Stimulated activated CD4-positive, alpha-beta T cell treated with anti-CD3 and anti-CD28 coated beads, Interleukin-15, amount 100 ng/mL, for 24 hours (primary cell): Measurements from ENCODE around the gene CACNG7.

Experiments
- DNase-seq: peaks from one replicate; pipeline ENCODE4 v3.0.0-alpha.2; 2020

CACNG7 gene

GRCh38 chr19:53879140-53880081, 29.7 kb upstream of the CACNG7 start:
- DNase-seq, result peak; percentile 90

- no peak for DNase-seq
These were observed 28.2 kb upstream of the CACNG7 start for GRCh38 chr19:53880711-53881481.

- peak; percentile 61 for DNase-seq
These were observed 27.3 kb upstream of the CACNG7 start, which contains the start of gene PRKCG for GRCh38 chr19:53881482-53882390. Gene PRKCG, plus strand, starts transcription at chr19:53882197. Its CDS starts 298 bp downstream, at chr19:53882495.

- no peak for DNase-seq
These were observed 26.6 kb upstream of the CACNG7 start for GRCh38 chr19:53882391-53883050.

GRCh38 chr19:53883231-53883661, 25.8 kb upstream of the CACNG7 start:
- no peak for DNase-seq

GRCh38 chr19:53883741-53884140, 25.3 kb upstream of the CACNG7 start:
- no peak for DNase-seq

- DNase-seq, result no peak
These were observed 24.8 kb upstream of the CACNG7 start for GRCh38 chr19:53884256-53884655.

- DNase-seq, result no peak
These were observed 24.0 kb upstream of the CACNG7 start for GRCh38 chr19:53885036-53885435.

GRCh38 chr19:53892301-53892980, 16.6 kb upstream of the CACNG7 start:
- DNase-seq, result no peak

GRCh38 chr19:53892981-53893325, 16.1 kb upstream of the CACNG7 start:
- no peak for DNase-seq

- no peak for DNase-seq
These were observed 14.4 kb upstream of the CACNG7 start for GRCh38 chr19:53894707-53895106.

- no peak for DNase-seq
These were observed 12.4 kb upstream of the CACNG7 start for GRCh38 chr19:53896682-53897081.

- no peak for DNase-seq
These were observed 11.6 kb upstream of the CACNG7 start for GRCh38 chr19:53897459-53897858.

GRCh38 chr19:53898166-53898565, 10.9 kb upstream of the CACNG7 start:
- no peak for DNase-seq

GRCh38 chr19:53898636-53899341, 10.3 kb upstream of the CACNG7 start:
- no peak for DNase-seq

GRCh38 chr19:53900191-53900860, 8.8 kb upstream of the CACNG7 start:
- DNase-seq, result no peak

- DNase-seq, result no peak
These were observed 5.9 kb upstream of the CACNG7 start for GRCh38 chr19:53903055-53903680.

GRCh38 chr19:53904909-53905308, 4.2 kb upstream of the CACNG7 start:
- DNase-seq, result no peak

GRCh38 chr19:53905787-53906186, 3.3 kb upstream of the CACNG7 start:
- no peak for DNase-seq
